Measurements from ENCODE around the gene TMBIM1. TPM values are rescaled to one million over a fixed set of nuclear protein-coding genes. Genes with fewer than 3 reads are reported as not detected.
"Not testable (repeated sequence)": the region's sequence is repeated elsewhere in the genome, so short reads cannot be mapped to it uniquely, and the experiment has no call there.

TMBIM1 gene
- total RNA-seq, 1 experiment from 2014 or later, result 114 TPM

GRCh38 chr2:218312267-218312756 lies 20.0 kb upstream of the TMBIM1 start:
- no TSS peak for BruUV-seq (replicated peaks)
- Histone ChIP-seq H3K36me3 (ENCODE audit: control insufficient read depth, insufficient read depth, low read length) (no peaks in the 10 kb centered on the region), H3K27me3 (ENCODE audit: control insufficient read depth, insufficient read depth, low read length) (no peaks in the 10 kb centered on the region), H3K9me3 (ENCODE audit: control insufficient read depth, insufficient read depth, low read depth, low read length) (no peaks in the 10 kb centered on the region), H3K4me3 (ENCODE audit: low read depth in 2 of 2, low read length in 2 of 2) (no peak overlapping the region), H3K4me1 (ENCODE audit: control insufficient read depth, insufficient read depth, low read length) (no peaks in the 10 kb centered on the region), H3K27ac (ENCODE audit: low read length) (no peak overlapping the region)
- CTCF ChIA-PET, result no interaction called here
- TF ChIP-seq SIN3A (IDR thresholded peaks at IDR 0.05; ENCODE audit: borderline replicate concordance, insufficient read depth, low read depth, low read length) (no peak), REST (IDR thresholded peaks at IDR 0.05; ENCODE audit: insufficient read depth in 1 of 2, low read depth in 2 of 2, low read length in 1 of 2) (no peak), TCF7L2 (IDR thresholded peaks at IDR 0.05; ENCODE audit: low read depth, low read length) (no peak), POLR2AphosphoS5 (IDR thresholded peaks at IDR 0.05; ENCODE audit: low read depth, low read length) (no peak), CTCF (IDR thresholded peaks at IDR 0.05) (no peak)
- intact Hi-C loops (cut with micrococcal nuclease; ENCODE audit: unreplicated experiment) (no loop called here), in situ Hi-C loops (cut with HindIII; ENCODE audit: low pct_unique_long_range_greater_than_20kb, low sequenced_read_pairs) (no loop called here)
- POLR2A ChIA-PET, result no interaction called here
- no peak for DNase-seq (ENCODE audit: low read depth, low spot score)
- no peak for ATAC-seq

- DNase-seq (ENCODE audit: low read depth, low spot score); H3K27ac ChIP-seq (ENCODE audit: low read length); CTCF ChIA-PET; POLR2A ChIA-PET; H3K4me1 ChIP-seq (ENCODE audit: control insufficient read depth, insufficient read depth, low read length); H3K27me3 ChIP-seq (ENCODE audit: control insufficient read depth, insufficient read depth, low read length); ATAC-seq; BruUV-seq (replicated peaks); in situ Hi-C loops (cut with HindIII; ENCODE audit: low pct_unique_long_range_greater_than_20kb, low sequenced_read_pairs); H3K4me3 ChIP-seq (ENCODE audit: low read depth in 2 of 2, low read length in 2 of 2); H3K9me3 ChIP-seq (ENCODE audit: control insufficient read depth, insufficient read depth, low read depth, low read length); H3K36me3 ChIP-seq (ENCODE audit: control insufficient read depth, insufficient read depth, low read length); intact Hi-C loops (cut with micrococcal nuclease; ENCODE audit: unreplicated experiment): not testable (repeated sequence)
Measured at GRCh38 chr2:218311541-218312266, 19.4 kb upstream of the TMBIM1 start.

- Histone ChIP-seq H3K36me3 (ENCODE audit: control insufficient read depth, insufficient read depth, low read length) (no peaks in the 10 kb centered on the region), H3K9me3 (ENCODE audit: control insufficient read depth, insufficient read depth, low read depth, low read length) (no peaks in the 10 kb centered on the region), H3K4me3 (ENCODE audit: low read depth in 2 of 2, low read length in 2 of 2) (no peak overlapping the region), H3K4me1 (ENCODE audit: control insufficient read depth, insufficient read depth, low read length) (no peaks in the 10 kb centered on the region), H3K27me3 (ENCODE audit: control insufficient read depth, insufficient read depth, low read length) (no peaks in the 10 kb centered on the region), H3K27ac (ENCODE audit: low read length) (no peak overlapping the region)
- BruUV-seq (replicated peaks), result no TSS peak
- intact Hi-C loops (cut with micrococcal nuclease; ENCODE audit: unreplicated experiment) (no loop called here), in situ Hi-C loops (cut with HindIII; ENCODE audit: low pct_unique_long_range_greater_than_20kb, low sequenced_read_pairs) (no loop called here)
- no peak for TF ChIP-seq SIN3A (IDR thresholded peaks at IDR 0.05; ENCODE audit: borderline replicate concordance, insufficient read depth, low read depth, low read length)
- no peak for TF ChIP-seq REST (IDR thresholded peaks at IDR 0.05; ENCODE audit: insufficient read depth in 1 of 2, low read depth in 2 of 2, low read length in 1 of 2)
- TF ChIP-seq TCF7L2 (IDR thresholded peaks at IDR 0.05; ENCODE audit: low read depth, low read length), result no peak
- TF ChIP-seq POLR2AphosphoS5 (IDR thresholded peaks at IDR 0.05; ENCODE audit: low read depth, low read length), result no peak
- TF ChIP-seq CTCF (IDR thresholded peaks at IDR 0.05), result no peak
- DNase-seq (ENCODE audit: low read depth, low spot score) (no peak), ATAC-seq (0 out of 2 replicates have a peak, but pooled peaks have one; percentile 14)
- ChIA-PET CTCF (no interaction called here), POLR2A (no interaction called here)
Measured at GRCh38 chr2:218310853-218311540, 18.7 kb upstream of the TMBIM1 start.
